GM19467 (cell line): ENCODE measurements around the gene LURAP1L.

Source experiments
- ATAC-seq: cut with Tn5 transposase; IDR thresholded peaks from one replicate; pipeline ENCODE4 v1.9.1; 2021; ENCODE audit warnings: mild to moderate bottlenecking, moderate library complexity; ENCODE audit not compliant: unreplicated experiment

Gene LURAP1L, protein sequence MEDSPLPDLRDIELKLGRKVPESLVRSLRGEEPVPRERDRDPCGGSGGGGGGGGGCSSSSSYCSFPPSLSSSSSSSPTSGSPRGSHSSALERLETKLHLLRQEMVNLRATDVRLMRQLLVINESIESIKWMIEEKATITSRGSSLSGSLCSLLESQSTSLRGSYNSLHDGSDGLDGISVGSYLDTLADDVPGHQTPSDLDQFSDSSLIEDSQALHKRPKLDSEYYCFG

DNA sequence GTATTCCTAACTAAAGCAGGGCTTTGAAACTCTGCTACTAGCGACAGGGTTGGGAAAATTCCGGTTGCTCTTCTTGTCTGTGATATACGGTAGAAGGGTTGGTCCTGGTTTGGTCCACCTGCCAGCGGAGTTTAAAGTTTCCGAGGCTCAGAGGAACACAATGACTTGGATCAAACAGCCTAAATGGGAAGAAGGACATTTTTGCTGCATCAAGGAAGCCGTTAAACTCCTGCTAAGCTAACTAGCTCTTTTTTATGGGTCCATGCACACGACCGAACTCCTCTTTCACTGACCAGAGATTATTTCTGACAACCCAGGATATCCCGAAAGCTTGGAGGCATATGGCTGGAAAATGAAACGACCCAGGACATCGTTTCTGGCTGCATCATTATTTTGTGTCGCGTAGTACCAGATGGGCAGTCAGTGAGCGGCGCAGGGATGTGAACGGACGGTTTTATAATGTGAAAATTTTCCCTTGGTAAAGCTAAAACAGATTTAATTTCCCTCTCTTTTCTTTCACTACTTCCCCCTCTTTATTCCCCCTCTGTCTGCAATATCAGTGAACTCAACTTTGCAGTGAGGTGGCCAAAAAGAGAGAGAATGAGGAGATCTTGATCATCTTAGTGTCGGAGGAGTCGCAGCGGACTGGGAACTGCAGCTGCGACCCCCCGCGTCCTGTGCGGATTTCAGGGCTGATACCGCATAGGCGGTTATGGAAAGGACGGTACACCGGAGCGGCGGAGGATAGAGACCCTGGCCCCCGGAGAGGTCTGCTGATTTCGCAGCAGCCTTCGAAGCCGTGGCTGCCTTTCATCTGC is at the start of gene LURAP1L:
Gene LURAP1L, plus strand, starts transcription at position 160 of the 818 bp plus-strand sequence. CDS start 696 bp downstream, outside the sequence.
- no peak for ATAC-seq

DNA sequence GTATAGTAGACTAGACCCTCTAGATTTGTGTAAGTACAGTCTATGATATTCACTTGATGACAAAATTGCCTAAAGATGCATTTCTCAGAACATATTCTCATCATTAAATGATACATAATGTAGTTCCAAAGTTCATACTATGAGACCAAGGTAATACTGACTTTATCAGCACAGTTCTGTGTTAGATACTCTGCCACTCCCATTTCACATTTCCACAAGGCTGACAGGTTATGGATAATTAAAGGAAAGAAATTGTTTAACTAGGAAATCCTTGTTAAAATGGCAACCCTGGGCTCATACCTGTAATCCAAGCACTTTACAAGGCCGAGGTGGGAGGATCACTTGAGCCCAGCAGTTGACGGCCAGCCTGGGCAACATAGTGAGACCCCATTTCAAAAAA is 48.0 kb upstream of the LURAP1L start:
- ATAC-seq: no peak

DNA sequence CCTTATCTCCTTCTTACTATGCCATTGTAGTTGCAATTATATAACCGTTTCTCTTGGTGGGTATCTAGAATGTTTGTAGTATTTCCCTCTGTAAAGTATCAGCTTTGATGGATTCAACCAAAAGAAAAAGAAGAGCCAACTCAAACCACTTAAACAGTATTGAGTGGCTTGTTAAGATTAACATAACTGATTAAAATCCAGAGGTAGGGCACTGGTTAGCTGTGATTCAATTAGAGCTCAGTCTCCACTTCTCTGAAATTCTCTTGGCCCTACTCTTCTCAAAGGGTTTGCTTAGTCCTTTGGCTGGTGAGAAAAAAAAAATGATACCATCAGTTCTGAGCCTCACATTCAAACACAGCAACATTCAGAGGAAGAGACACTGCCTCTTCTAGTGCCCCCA is 44.6 kb upstream of the LURAP1L start:
- no peak for ATAC-seq

DNA sequence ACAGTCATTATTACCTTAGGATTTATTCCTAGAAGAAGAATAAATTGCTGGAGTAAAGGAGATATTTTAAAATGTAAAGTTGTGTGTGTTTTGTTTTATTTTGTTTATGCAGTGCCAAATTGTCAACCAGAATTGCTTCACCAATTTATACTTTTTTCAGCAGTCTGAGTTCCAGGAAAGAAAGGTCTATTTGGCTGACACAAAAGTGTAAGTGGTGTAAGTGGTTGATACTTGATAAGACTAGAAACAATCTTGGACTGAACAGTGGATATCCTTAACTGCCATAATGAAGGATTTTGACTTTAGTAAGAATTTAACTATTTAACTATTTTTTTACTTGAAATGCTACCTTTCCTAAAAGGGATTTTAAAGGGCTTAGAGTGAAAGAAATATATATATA is 43.9 kb upstream of the LURAP1L start:
- ATAC-seq: no peak

DNA sequence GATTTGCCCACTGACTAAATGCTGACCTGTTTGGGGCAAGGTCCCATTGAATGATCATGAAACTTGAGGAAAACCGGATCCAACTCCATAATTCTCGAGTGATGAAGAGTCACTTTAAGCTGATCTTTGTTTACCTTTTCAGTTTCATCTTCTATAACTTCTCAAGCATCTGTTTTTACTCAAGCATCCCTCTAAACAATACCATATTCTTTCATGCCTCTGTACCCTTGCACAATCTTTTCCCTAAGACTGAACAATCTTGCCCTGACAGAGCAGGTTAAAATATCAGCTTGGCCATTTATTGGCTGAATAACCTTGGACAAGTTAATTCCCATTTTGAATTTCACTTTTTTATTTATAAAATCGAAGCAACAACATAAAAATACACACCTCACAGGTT is 41.8 kb upstream of the LURAP1L start:
- ATAC-seq: no peak

DNA sequence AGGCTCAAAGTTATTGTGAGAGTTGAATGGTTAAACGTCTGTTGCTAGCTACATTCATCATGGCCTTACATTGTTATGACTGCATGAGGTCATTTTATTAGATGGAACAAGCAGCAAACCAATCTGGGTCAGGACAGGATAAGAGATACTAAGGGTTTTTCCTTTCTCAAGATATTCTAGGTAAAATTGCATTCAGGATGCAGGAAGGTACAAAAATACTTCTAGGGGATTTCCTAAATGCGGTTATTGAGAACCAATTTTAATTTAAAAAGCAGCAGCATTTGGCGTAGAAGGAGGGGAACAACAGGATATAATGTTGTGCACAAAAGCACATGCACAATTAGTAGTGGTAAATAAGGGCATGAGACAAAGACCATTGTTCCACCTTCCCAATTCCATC is 39.2 kb upstream of the LURAP1L start:
- ATAC-seq: no peak

DNA sequence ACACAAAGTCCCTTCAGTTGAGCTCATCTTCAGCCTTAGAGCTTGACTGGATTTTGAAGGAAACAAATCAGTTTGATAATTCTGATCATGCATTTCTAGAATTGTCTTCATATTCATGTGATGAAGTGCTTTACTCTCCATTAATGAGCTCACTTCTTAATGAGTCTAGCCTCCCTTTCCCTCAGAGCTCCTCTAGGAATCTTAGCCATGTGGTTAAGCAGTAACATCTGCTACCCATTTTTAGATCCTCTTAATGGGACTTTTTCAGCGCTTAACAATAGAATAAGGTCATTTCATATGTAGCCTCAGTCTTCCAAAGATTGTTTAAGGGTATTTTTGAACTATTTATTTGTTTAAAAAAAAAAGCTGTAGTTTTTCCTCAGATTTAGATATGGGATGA is 36.9 kb upstream of the LURAP1L start:
- ATAC-seq: no peak

DNA sequence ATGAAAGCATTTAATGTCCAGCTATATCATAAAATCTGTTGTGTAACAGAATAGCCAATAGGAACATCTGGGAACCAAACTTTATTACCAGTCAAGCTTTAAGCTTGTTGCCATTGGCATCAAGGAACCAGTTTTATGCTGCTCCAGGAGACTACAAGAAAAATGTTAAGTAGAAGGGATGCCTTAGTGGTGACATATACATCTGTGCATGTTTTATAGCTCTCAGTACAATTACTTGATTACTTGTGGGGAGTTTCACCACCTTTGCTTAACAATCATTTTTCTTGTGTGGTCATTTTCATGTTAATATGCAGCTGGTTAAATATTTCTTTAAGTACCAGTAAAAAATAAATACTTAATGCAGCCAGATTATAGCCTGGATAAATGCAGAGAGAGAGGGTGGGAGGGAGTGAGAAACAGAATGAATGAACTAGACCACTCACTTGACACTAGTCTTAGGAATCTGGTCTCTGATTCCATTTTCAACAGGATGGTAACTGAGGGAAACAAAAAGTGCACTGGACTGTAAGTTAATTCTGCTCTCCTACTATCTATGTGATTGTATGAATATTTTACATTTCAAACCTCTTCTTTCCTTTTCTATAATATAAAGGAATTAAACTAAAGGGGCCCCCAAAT is 35.7 kb upstream of the LURAP1L start:
- no peak for ATAC-seq

DNA sequence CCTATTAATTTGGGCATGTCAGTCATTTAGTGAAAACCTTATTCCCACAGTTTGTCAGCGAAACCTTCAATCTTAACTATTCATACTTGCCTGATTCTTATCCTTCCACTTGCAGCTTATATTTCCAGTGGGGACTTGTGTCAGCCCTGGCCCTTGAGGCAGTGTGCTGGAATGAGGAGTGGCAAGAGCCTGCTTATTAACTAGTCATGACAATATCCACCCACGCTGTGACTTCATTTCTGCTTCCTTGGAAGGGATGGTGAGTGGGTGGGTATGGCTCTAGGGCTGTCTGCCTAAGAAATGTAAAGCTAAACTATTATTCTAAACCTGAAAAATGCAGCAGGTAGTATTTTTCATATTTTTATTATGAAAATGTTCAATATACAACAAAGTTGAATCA is 34.0 kb upstream of the LURAP1L start:
- no peak for ATAC-seq

DNA sequence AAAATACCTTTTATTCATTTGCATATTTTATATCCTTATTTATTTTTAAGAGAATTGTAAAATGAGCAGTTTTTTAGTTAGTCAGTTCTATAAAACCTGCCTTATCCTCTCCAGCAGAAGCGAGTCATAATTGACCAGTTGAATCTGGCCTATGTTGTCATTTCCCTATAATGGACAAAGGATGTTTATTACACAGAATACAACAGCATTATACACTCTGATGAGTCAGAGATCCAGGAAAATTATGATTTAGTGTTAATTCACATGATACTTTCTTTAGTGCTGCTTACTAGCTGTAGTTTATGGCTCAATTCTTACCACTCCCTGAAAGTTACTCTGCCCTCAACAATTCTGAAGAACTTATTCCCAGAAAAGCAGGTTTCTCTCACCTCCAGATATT is 26.8 kb upstream of the LURAP1L start:
- ATAC-seq: no peak

DNA sequence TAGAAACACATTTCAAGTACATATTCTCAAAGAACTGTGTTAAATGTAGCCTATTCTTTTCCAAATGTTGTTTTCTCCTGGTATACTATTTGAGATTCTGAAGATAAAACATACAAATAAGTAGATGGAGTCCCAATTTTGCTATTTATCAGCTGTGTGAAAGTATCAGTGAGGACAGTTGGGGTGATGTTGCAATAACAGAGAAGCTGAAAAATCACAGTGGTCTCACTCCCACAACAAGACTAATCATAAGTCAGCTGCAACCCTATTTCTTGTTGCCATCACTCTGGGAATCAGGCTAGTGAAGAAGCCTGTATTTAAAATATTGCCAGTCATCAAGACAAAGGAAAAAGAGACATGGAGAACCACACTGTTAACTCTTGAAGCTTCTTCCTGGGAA is 25.9 kb upstream of the LURAP1L start:
- ATAC-seq: no peak

DNA sequence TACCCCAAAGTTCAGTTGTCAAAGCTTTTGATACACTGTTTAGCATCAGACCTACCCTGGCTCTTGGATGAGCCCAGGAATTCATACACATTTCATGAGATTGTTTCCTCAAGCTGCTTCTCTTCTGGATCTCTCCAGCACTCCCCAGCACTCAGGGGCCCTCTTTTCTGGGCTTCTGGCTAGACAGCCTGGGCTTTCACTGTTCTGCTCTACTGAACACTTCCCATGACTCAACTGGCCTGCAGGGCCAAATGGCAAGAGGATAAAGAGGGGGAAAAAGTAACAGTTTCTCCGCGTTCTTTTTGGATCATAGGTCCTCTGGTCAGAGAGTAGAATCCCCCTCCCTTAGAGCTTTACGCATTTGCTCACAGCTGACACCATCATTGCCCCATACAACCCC is 20.9 kb upstream of the LURAP1L start:
- no peak for ATAC-seq

DNA sequence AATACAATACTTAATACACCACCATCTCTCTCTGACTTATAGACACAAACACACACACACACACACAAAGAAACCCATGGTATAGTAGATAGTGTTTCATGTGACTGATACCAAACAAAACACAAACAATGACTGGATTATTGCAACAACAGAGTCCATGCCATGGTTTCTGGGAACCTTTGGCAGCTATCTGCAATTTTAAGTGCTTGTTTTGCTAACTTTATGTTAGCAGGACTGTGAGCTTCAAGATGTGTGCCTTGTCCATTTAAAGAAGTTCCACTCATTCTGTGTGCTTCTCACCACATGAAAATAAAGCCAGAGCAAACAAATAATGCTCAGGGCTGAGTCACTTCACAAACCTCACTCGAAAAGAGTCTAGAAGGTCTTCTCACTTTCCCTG is 15.1 kb upstream of the LURAP1L start:
- ATAC-seq: no peak

DNA sequence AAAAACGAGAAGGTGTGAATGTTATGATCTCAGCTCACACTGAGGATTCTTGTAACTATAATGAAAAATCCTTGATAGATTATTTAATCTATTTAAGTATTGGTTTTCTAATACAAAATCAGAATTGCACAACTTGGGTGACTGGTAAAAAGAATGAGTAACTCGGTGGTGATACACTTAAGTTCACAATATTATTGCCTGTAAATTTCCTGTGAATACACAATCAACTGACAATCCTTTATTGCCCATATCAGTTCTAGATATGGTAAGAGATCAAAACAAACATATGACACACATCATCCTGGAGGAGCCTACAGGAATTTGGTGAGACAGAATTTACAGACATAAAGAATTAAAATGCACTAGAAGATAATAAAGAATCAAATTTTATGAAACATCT is 14.1 kb upstream of the LURAP1L start:
- no peak for ATAC-seq

DNA sequence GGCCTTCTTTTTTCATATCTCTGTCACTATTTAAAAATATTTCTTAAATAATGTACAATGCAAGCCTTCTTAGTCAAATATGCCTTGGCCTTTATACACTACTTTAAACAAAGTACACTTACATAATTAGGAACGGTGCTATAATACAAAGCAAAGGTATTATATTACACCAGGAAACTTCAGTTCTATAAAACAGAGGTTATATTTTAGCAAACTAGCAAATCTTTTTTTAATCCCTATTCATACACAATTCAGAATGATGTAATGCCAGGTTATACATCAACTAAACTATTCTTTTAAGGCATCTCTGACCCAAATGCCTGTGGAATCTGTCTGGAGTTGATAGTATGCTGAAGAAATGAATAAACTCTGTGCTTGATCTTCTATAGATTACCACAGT is 10.7 kb upstream of the LURAP1L start:
- no peak for ATAC-seq

DNA sequence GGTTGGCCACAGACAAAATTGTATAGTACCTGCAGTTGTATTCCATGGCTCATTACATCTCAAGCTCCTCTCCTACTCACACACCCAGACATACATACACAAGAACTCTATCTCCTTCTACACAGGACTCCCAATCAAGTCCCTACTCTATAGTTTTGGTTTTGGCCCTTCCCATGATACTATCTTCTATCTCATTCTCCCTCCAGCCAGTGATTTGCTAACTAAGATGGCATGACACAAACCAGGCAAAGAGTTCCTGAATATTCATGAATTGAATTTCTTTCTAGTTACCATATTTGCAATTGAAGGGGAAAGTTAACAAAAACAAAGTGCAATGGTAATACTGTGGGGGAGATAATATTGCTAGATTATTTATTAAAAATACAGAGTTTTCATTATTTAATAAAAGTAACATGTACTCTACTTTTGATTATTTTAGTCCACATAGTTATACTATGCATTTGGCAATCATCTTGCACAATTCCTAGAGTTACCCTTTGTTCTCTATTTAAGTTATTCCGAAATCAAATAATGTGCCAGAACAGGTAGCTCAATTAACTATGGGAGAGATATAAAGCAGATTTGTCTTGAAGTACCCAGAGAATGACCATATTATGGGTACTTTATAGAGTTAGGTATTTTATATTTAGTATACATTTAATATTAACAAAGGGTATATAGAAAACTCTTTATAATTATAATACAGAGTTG is 9.6 kb upstream of the LURAP1L start:
- no peak for ATAC-seq

DNA sequence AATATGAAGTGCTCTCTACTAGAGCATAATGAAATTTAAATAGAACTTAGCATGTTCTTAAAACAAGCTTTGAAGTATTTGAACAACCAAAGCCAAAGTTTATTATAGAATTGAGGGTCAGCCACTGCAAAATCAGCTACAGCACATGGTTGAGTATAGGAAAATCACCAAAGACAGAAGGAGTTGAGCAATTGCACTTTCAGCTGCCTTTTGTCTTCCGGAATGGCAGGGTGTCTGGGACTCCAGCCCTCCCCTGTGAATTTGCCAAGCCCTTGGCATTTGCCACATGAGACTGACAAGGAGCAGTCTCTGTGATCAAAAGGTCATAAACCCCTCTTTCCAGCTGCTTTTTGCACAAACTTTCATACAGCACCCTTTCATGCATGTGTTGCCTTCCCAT is 8.5 kb upstream of the LURAP1L start:
- ATAC-seq: no peak

DNA sequence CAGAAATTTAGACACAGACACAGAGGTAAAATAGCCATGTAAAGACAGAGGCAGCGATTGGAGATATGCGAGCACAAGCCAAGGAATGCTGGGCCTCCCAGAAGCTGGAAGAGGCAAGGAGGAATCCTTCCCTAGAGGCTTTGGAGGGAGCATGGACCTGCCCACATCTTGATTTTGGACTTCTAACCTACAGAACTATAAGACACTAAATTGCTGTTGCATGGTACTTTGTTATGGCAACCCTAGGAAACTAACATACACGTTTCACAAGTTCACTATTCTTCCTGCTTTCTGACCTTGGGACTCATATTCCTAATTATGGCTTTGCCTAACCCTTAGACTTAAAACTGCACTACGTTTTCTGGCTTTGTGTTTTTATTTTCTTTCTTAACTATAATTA is 4.6 kb upstream of the LURAP1L start:
- ATAC-seq: no peak

DNA sequence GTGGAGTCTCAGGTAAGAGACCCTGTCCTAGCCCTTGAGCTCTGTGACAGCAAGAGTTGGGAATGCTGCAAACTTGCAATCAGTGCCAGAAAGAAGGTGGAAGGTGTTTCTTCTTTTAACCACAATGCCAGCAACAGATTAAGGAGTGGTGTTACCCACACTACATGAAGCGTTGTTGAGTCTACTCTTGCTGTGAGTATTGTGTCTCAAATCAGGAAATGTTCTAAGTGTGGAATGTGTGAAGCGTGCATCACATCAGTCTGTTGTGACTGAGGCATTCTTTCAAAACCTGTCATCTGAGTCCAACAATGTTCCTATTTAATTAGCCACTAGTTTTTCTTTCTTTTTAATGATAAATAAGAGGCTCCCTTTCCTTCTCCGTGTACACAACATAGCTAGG is 2.9 kb upstream of the LURAP1L start:
- no peak for ATAC-seq

DNA sequence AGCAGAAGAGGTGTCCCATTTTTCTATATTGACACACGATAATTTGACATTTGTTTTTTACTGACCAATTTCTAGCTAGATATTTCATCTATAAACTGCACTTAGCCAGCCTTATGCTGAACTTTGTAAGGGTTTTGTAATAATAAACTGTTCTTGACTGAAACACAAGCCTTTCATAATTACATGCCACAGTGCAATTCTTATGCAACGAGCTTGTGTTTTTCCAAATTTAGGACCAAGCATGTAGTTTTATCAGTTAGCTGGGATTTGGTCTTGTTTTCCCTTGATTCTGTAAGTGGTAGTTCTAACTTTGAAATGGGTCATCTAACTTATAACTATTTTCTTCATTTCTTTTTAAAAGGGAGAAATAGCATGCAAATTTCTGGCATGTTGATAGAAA is 1.3 kb upstream of the LURAP1L start:
- no peak for ATAC-seq

DNA sequence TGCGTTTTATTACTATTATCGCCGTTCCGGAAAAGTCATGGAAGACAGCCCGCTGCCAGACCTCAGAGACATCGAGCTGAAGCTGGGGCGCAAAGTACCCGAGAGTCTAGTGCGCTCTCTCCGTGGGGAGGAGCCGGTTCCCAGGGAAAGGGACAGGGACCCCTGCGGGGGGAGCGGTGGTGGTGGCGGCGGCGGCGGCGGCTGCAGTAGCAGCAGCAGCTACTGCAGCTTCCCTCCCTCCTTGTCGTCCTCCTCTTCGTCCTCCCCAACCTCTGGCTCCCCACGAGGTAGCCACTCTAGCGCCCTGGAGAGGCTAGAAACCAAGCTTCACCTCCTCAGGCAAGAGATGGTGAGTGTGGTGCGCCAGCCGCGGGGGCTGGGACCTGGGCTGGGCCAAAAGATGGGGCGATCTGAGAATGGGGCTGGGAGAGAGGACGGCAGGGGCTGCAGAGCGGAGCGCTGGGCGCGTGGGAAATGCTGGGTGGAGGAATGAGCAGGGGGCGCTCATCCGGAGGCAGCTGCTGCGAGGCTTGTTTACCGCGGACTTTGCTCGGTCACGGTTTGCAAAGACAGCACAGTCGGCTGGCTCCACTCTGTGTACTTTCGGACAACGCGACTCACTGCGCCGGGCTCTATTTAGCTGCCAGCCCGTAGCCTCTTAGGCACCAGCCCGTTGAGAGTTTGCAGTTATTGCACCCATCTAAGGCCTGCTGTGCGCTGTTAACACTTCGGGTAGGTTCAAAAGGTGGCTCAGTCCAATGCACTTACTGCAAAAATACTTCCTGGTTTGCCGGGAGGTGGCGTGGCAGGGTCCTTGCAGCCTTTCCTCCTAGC is 1.1 kb downstream of the LURAP1L start:
- peak; percentile 65 for ATAC-seq
